NCI-H82 (cell line): ENCODE results near the gene MNS1.
"Not testable (repeated sequence)": the region's sequence is repeated elsewhere in the genome, so short reads cannot be mapped to it uniquely, and the experiment has no call there.

Source experiments
- DNase-seq: peaks from one replicate; lab custom pipeline; 2025; lab: John Stamatoyannopoulos, UW

MNS1 gene

DNA sequence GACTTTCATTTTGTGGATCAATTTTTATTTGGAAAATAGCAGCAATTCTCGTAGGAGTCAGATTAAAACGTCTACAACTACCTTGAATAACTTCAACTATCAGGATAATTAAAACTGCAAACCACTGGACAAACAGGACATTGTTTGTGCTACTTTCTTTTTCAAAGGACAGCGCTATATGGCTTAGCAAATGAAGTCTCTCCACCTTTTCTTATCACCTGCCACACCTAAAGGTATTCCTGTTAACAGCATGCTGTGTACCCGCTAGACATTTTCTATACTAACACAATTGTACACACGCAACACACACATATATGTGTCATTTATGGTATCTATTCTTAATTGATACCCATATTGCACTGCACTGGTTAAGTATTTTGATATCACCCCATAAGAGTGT is 19.2 kb downstream of the MNS1 start:
- DNase-seq, result no peak

DNA sequence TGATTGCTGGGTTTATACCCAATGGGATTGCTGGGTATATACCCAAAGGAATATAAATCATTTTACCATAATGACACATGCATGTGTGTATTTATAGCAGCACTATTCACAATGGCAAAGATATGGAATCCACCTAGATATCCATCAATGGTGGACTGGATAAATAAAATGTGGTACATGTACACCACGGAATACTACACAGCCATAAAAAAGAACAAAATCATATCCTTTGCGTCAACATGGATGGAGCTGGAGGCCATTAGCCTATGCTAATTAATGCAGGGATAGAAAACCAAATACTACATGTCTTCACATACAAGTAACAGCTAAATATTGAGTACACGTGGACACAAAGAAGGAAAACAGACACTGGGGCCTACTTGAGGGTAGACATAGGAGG is 22.6 kb downstream of the MNS1 start:
- no peak for DNase-seq

DNA sequence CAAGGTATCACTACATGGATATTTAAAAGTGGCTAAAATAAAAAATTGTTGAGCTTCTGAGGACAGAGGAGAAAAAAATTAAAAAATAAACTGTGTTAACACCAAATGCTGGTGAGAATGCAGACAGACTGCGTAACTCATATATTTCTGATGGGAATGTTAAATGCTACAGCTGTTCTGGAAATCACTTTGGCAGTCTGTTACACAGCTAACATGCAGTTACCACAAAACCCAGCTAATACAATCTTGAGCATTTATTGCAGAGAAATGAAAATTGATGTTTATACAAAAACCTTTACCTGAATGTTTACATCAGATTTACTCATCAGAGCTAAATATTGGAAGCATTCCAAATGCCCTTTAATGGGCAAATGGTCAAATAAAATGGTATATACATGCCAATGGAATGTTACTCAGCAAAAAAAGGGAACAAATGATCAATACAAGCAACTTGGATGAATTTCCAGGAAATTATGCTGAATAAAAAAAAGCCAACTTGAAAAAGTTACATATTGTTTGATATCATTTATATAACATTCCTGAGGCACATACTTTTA is 24.6 kb downstream of the MNS1 start:
- DNase-seq, result no peak

DNA sequence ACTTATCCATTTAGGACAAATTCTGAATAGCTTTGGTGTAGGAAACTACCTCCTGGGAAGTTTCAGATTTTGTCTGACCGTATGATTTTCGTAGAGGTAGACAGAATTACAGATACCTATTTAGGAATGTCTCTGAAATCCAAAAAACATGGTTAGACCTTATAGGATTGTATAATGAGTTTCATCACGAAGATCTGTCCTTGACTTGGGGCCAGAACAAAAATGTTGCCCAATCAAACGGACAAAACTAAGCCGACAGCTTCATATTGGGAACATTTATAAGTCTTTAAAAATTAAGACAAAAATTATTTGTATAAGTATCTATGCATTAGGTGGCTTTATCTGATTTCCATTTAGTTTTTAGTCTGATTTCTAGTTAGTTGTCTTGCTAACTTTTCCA is 32.6 kb downstream of the MNS1 start:
- DNase-seq, result no peak

DNA sequence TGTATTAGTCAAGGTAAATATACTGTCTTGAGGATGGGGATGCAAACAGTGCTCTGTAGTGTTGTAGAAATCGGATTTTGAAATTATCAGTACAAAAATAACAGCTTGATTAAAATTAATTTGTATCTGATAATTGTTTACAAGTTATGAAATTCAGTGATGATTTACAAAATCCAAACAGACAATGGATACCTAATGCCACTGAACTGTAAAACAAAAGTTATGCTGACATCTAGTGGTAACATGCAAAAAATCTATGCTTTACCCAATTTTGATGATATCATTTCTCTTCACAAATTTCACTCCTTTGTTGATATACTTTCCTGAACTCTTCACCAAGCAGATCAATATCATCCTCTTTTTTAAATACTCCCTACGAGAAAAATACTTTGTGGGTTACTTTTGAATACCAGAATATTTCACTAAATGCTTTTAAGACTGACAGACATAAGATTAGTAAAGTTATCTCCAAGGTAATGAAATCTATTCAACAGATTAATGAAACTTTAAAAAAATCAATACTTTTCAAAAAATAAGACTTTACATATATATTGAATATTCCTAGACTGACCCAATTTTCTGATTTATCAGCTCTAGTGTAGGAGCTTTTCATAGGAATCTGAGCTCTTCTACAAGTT is 36.0 kb downstream of the MNS1 start:
- DNase-seq, result peak; percentile 46

DNA sequence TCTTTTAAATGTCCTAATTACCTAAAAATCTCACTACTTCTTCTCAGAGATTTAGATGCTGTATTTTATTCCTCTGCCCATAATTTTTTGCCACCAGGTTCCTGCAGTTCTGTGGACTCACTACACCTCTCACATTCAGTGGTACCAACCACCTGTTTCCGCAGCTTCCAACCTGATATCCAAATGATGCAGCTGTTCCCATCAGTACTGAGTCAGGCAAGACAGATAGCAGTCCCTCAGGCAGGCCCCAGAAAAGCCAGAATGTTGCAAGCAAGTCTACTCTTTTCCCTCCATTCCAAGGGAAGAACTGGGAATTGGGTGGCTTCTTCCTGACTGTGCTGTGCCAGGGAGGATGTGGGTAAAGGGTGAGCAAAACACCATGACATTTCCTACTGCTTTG is 39.0 kb downstream of the MNS1 start:
- no peak for DNase-seq

DNA sequence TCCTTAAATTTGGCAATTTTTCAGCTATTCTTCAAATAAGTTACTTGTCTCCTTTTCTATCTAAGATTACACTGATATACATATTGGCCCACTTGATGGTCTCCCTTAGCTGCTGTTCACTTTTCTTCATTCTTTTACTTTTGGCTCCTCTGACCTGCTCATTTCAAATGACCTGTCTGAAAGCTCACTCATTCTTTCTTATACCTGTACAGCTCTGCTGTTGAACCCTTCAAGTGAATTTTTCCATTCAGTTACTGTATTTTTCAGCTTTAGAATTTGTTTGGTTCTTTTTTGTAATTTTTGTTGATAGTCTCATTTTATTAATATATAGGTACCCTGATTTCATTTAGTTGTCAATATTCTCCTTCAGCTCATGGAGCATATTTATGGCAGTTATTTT is 39.7 kb downstream of the MNS1 start:
- DNase-seq, result no peak

DNA sequence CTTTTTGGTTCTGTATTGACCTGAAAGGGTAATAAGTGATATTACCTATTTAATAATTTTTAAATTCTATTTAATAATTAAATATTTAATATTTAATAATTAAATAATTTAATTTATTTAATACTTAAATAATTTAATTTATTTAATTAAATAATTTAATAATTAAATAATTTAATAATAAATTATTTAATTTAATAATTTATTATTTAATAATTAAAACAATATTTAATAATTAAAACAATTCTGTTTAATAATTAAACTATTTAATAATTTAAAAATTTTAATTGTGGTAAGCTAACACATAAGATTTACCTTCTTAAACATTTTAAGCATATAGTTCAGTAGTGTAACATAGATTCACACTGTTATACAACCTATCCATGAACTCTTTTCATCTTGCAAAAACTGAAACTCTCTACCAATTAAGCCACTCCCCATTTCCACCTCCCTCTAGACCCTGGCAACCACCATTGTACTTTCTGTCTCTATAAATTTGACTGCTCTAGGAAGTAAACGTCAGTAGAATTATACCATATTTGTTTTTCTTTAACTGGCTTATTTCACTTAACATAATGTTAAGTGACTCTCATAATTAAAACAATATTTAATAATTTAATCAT is 51.7 kb downstream of the MNS1 start:
- DNase-seq, result not testable (repeated sequence)

DNA sequence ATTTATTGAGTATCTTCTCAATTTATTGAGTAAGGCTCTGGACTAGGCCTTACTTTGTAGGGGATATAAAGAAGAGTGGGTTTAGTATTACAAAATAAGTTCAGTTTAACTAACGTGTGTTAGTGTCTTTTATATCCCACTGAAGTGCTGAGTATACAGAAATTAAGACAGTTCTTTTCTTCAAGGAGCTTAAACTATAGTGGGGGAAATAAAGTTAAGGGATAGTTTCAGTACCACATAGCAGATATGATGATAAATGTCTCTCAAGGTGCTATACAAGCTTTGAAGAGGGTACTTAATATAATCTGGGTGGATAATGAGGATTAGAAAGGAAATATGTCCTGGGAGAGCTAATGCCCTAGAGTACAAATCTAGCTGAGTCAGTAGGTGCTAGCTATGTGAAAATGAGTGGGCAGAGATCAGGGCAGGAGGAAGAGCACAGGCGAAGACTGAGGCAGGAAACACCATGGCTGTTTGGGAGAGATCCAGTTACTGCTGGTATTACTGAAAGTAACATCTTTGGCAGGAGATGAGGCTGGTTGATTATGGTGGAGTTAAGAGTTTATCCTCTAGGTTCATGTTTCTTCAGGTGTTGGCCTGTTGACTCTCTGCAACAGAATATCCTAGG is 53.7 kb downstream of the MNS1 start:
- peak; percentile 69 for DNase-seq

DNA sequence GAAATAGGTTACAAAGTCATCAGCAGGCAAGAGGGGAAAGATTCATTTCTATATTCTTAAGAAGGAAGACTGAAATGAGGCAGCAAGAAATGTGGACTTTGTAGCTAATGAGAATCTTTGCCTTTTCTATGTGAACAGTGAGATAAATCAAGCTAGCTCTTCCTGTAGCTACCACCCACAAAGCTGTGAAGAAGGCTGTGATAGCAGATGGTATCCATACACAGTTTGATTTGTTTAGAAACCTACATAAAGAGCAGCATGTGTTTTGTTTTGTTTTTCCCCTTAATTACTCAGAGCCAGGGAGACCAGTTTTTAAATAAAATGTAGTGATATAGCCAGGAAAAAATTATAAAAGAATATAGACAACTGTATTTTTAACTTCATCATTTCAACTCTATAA is 54.2 kb downstream of the MNS1 start:
- peak; percentile 7 for DNase-seq

DNA sequence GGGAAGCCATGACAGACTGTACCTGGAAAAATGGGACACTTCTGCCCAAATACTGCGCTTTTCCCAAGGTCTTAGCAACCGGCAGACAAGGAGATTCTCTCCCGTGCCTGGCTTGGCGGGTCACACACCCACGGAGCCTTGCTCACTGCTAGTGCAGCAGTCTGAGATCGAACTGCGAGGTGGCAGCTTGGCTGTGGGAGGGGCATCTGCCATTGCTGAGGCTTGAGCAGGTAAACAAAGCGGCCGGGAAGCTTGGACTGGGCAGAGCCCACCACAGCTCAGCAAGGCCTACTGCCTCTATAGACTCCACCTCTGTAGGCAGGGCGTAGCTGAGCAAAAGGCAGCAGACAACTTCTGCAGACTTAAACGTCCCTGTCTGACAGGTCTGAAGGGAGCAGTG is 65.7 kb downstream of the MNS1 start:
- not testable (repeated sequence) for DNase-seq

DNA sequence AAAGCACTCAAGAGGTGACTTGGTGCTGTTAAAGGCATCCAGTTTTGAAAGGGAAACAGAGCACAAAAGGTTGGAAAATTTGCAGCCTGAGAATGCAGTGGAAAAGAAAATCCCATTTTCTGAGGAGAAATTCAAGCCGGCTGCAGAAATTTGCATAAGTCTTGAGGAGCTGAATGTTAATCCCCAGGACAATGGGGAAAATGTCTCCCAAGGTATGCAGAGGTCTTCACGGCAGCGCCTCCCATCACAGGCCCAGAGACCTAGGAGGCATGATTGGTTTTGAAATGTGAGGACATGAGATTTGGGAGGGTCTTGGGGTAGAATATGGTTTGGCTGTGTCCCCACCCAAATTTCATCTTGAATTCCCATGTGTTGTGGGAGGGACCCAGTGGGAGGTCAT is 67.6 kb downstream of the MNS1 start:
- DNase-seq, result not testable (repeated sequence)

DNA sequence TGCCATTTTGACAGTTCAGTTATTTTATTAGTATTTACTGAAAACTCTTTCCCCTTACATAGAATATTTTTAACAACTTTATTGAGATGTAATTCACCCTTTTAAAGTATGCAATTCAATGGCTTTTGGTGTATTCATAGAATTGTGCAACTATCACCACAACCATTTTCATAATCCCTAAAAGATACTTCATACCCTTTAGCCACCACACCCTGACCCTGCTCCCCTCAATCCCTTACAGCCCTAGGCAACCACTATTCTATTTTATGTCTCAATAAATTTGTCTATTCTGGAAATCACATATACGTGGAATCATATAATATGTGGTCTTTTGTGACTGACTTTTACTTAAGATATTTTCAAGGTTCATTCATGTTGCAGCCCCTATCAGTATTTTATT is 70.0 kb downstream of the MNS1 start:
- DNase-seq, result no peak

DNA sequence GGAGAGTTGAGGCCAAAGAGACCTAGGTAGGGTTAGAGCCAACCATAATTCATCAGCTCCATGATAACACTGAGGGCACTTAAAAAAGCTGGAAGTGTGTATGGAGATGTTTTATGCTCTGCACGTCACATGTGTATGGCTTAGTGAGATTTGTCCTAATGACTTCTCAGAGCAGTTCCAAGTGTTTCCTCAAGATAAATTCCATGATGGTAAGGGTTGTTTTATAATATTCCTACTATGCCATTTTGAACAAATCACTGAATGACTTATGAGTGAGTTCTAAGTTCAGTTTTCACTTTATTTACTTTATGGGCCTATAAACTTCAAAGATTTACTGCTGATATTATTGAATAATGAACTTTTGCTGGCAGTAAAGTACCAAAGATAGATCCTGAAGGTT is 71.7 kb downstream of the MNS1 start:
- DNase-seq, result no peak

DNA sequence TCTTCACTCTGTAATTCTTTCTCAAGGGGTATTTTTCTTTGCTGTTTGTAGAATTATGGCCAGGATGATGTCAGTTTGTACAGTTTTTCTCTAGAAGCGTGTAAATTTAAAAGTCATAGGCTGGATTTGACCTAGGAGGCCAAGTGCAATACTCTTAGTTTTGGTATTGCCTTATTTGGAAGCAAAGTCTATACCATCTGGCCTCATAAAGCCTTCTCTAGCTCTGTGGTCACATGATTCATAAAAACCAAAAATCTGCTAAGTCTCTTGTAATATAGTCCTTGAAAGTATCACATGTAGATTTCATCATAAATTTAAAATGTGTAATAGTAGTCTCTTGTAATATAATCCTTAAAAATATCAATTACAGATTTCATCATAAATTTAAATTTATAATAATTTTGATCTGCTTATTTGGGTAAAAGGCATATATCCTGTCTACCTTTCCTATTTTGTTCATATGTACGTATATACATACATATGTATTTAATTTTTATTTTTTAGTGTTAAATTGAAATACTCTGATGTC is 74.1 kb downstream of the MNS1 start:
- no peak for DNase-seq

DNA sequence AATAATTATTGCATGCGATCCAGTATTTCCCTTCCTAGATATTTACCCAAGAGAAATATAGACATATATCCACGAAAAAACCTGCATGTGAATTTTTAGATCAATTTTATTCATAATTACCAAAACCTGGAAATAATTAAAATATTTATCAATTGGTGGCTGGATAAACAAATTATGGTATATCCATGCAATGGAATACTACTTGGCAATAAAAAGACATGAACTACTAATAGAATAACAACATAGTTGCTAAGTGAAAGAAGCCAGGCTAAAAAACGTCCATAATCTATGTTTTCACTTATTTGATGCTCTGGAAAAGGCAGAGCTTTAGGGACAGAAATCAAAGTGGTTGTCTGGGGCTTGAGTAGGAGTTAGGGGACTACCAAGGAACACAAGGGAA is 79.0 kb downstream of the MNS1 start:
- DNase-seq, result no peak

DNA sequence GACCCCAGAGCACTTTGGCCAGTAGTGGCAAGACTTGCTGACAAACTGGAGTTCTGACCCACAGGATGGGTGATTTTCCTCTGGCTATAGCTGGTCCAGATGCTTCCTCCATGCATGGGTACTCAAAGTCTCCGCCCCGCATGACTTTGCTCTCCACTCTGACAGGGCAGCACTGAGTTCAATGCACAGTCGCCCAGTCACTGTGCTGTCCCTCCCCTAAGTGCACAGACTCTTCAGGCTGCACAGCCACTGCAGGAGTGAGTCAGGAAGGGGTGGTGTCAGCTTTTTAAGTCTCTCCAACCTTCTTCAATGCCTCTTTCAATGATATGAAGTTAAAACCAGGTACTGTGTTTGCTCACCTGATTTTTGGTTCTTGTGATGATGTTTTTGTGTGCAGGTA is 81.9 kb downstream of the MNS1 start:
- no peak for DNase-seq
